ENCODE measurements around the gene HDAC1. TPM values are rescaled to one million over a fixed set of nuclear protein-coding genes. Genes with fewer than 3 reads are reported as not detected.

Gene HDAC1
- total and polyA plus RNA-seq, 10 of the 15 experiments (the other 5 are each of a cell fraction or from before 2014, with no cell fraction given) = 147 to 331 (median 168) TPM

- FAIRE-seq (no peak), ATAC-seq (no peak), DNase-seq (ENCODE audit: low read depth, low spot score) (no peak)
- no TSS peak for BruUV-seq (replicated peaks)
- intact Hi-C loops (cut with micrococcal nuclease; ENCODE audit: unreplicated experiment) = no loop called here
- no peaks in the 10 kb centered on the region for H3K27me3 ChIP-seq (replicated peaks in 1 of 2; ENCODE audit: control insufficient read depth in 2 of 2, insufficient read depth in 2 of 2, low read length in 1 of 2)
- peak overlapping the region; percentile 6; the same call in 1 of the 2 replicates for H3K27ac ChIP-seq (ENCODE audit: control insufficient read depth, insufficient read depth)
- ChIA-PET POLR2A (interaction anchor here (1.3 kb wide), 1 partner anchor 10 kb away, joined by 4 read pairs; no protein-coding TSS in a partner anchor), SMC1A (ENCODE audit: uncharacterized antibody, unreplicated experiment) (interaction anchor here (0.6 to 4.0 kb wide), 4 partner anchors 9 to 290 kb away, joined by 3 to 12 read pairs (median 4); no protein-coding TSS in a partner anchor), CTCF (interaction anchor here (1.1 to 2.1 kb wide), 2 partner anchors 23 to 94 kb away, joined by 3 to 6 read pairs; no protein-coding TSS in a partner anchor), RAD21 (ENCODE audit: unreplicated experiment) (no interaction called here)
- no peak overlapping the region for H3K4me3 ChIP-seq
- peaks cover 14% of the 10 kb centered on the region for H3K4me1 ChIP-seq (ENCODE audit: control insufficient read depth, insufficient read depth, low read length)
- no peak overlapping the region for H2AFZ ChIP-seq (ENCODE audit: control insufficient read depth, low read depth, low read length)
- H3K4me2 ChIP-seq (ENCODE audit: control insufficient read depth, insufficient read depth) = no peak overlapping the region
- in situ Hi-C loops (cut with MboI) = no loop called here
- whole genome bisulfite sequencing (ENCODE audit: insufficient coverage, insufficient replicate concordance, low lambda C conversion rate, missing lambda C conversion rate) = 100% methylated on average over 1 of the region's 1 CpG
- no peak for TF ChIP-seq MYC (IDR thresholded peaks at IDR 0.05; ENCODE audit: insufficient read depth, insufficient read length, insufficient replicate concordance, low read length, severe bottlenecking)
- no peak for TF ChIP-seq SUPT20H (IDR thresholded peaks at IDR 0.05; ENCODE audit: borderline replicate concordance, control insufficient read depth, low read depth, low read length)
- no peak for TF ChIP-seq ZNF687 (IDR thresholded peaks at IDR 0.05)
- TF ChIP-seq LARP7 (IDR thresholded peaks at IDR 0.05) = no peak
- TF ChIP-seq ZNF207 (IDR thresholded peaks at IDR 0.05; ENCODE audit: borderline replicate concordance) = no peak
- TF ChIP-seq PKNOX1 (IDR thresholded peaks at IDR 0.05) = no peak
- TF ChIP-seq BCL11A (IDR thresholded peaks at IDR 0.05; ENCODE audit: low read depth, low read length) = no peak
- TF ChIP-seq CTCF (IDR thresholded peaks at IDR 0.05 in 2 of 3, conservative IDR thresholded peaks at IDR 0.05 in 1 of 3; ENCODE audit: control insufficient read depth in 2 of 3, extremely low read depth in 1 of 3, insufficient read depth in 1 of 3, low read depth in 3 of 3, low read length in 3 of 3) = no peak
- no peak for TF ChIP-seq BRCA1 (IDR thresholded peaks at IDR 0.05; ENCODE audit: low read depth, low read length)
- no peak for TF ChIP-seq PBX3 (IDR thresholded peaks at IDR 0.05; ENCODE audit: insufficient replicate concordance, low read depth, low read length)
- TF ChIP-seq NR2F1 (conservative IDR thresholded peaks at IDR 0.05) = no peak
- TF ChIP-seq RFX5 (IDR thresholded peaks at IDR 0.05; ENCODE audit: low read depth, low read length) = no peak
- TF ChIP-seq KAT2A (conservative IDR thresholded peaks at IDR 0.05; ENCODE audit: control insufficient read depth, low read depth, low read length) = no peak
- TF ChIP-seq FOXM1 (IDR thresholded peaks at IDR 0.05; ENCODE audit: low read depth, low read length) = no peak
- peaks cover 5% of the 10 kb centered on the region for H3K9me3 ChIP-seq (replicated peaks; ENCODE audit: control insufficient read depth, insufficient read depth, low read length)
- peaks cover 3% of the 10 kb centered on the region; the same call in 1 of the 2 replicates for H4K20me1 ChIP-seq (ENCODE audit: control insufficient read depth, insufficient read depth)
- no peak overlapping the region for H3K9ac ChIP-seq (ENCODE audit: control insufficient read depth, insufficient read depth, low read length)
- peaks cover 80% of the 10 kb centered on the region for H3K79me2 ChIP-seq (ENCODE audit: control insufficient read depth, insufficient read depth, low read length)
- peaks cover 5 to 21% of the 10 kb centered on the region in 2 experiments for H3K36me3 ChIP-seq (ENCODE audit: control insufficient read depth in 2 of 2, insufficient read depth in 2 of 2, low read length in 1 of 2)
Observed at GRCh38 chr1:32309960-32310359, 18.1 kb downstream of the HDAC1 start.

Measured in GM12878 (cell line).